Measurements from ENCODE around the gene BCAR1. TPM values are rescaled to one million over a fixed set of nuclear protein-coding genes. Genes with fewer than 3 reads are reported as not detected.

The BCAR1 gene
- total RNA-seq, 4 donors from 2014 or later: 125 to 201 (median 154) TPM

- Histone ChIP-seq H3K4me1 (peaks cover 0 to 13% (median 3%) of the 10 kb centered on the region in 4 donors), H3K9me3 (no peaks in the 10 kb centered on the region), H3K27me3 (peaks cover 26% of the 10 kb centered on the region), H3K27ac (no peak overlapping the region), H3K36me3 (no peaks in the 10 kb centered on the region), H3K4me3 (no peak overlapping the region)
- intact Hi-C loops (cut with DNase I; ENCODE audit: low total_unique reads): no loop called here
- 17 to 28% methylated on average over 2 to 18 of the region's 18 CpGs for WGBS, 2 donors (ENCODE audit: low coverage in 1 of 2)
- no peak for DNase-seq
- TF ChIP-seq POLR2AphosphoS5 (IDR thresholded peaks at IDR 0.05) (no peak), EP300 (IDR thresholded peaks at IDR 0.05; ENCODE audit: low read depth) (no peak), POLR2A (IDR thresholded peaks at IDR 0.05) (no peak), CTCF (IDR thresholded peaks at IDR 0.05) (no peak)
- in situ Hi-C loops (cut with MboI; ENCODE audit: low pct_ligation_motif_present in 1 of 4, low pct_unique_long_range_greater_than_20kb in 1 of 4, low sequenced_read_pairs in 3 of 4): loop anchor here in 2 of 4 donors (25.0 kb wide), 1 partner anchor 564 kb away; no protein-coding TSS in a partner anchor
These were observed 53.3 kb downstream of the BCAR1 start for GRCh38 chr16:75198135-75198600.

DNA sequence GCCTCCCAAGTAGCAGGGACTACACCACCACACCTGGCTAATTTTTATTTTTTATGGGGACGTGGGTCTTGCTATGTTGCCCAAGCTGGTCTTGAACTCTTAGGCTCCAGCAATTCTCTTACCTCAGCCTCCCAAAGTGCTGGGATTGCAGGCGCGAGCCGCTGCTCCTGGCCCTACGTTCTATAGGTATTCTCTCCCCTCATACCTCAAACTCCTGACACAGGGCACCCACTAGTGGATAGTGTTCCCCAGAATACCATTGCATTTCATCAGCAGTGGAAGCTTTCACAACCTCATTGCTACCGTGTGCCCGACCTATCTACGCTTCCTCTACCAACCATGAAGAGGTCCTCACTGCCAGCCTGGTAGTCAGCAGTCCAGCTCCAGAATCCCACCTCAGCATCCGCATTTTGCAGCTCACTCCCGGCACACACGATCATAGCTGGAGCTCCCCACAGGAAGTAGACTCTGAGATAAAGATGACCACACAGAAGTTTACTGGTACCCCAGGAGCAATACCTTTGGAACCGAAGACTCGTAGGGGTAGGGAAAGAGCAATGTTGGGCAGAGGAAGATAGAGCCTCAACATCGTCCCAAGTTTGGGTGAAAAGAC is 53.8 kb downstream of the BCAR1 start:
- Histone ChIP-seq H3K9me3 (no peaks in the 10 kb centered on the region), H3K36me3 (no peaks in the 10 kb centered on the region), H3K27ac (no peak overlapping the region), H3K27me3 (peaks cover 26% of the 10 kb centered on the region), H3K4me1 (peaks cover 0 to 13% (median 3%) of the 10 kb centered on the region in 4 donors), H3K4me3 (no peak overlapping the region)
- TF ChIP-seq EP300 (IDR thresholded peaks at IDR 0.05; ENCODE audit: low read depth): no peak
- no peak for TF ChIP-seq POLR2A (IDR thresholded peaks at IDR 0.05)
- TF ChIP-seq POLR2AphosphoS5 (IDR thresholded peaks at IDR 0.05): no peak
- no peak for TF ChIP-seq CTCF (IDR thresholded peaks at IDR 0.05)
- DNase-seq: no peak
- WGBS, 2 donors (ENCODE audit: low coverage in 1 of 2): 67 to 70% methylated on average over 2 to 14 of the region's 14 CpGs
- in situ Hi-C loops (cut with MboI; ENCODE audit: low pct_ligation_motif_present in 1 of 4, low pct_unique_long_range_greater_than_20kb in 1 of 4, low sequenced_read_pairs in 3 of 4) (loop anchor here in 2 of 4 donors (25.0 kb wide), 1 partner anchor 565 kb away; no protein-coding TSS in a partner anchor), intact Hi-C loops (cut with DNase I; ENCODE audit: low total_unique reads) (no loop called here)

GRCh38 chr16:75196836-75197235 is 54.6 kb downstream of the BCAR1 start:
- H3K4me1 ChIP-seq: peaks cover 0 to 13% (median 3%) of the 10 kb centered on the region in 4 donors
- TF ChIP-seq EP300 (IDR thresholded peaks at IDR 0.05; ENCODE audit: low read depth): no peak
- H3K27ac ChIP-seq: no peak overlapping the region
- intact Hi-C loops (cut with DNase I; ENCODE audit: low total_unique reads) (no loop called here), in situ Hi-C loops (cut with MboI; ENCODE audit: low pct_ligation_motif_present in 1 of 4, low pct_unique_long_range_greater_than_20kb in 1 of 4, low sequenced_read_pairs in 3 of 4) (loop anchor here in 2 of 4 donors (25.0 kb wide), 1 partner anchor 565 kb away; no protein-coding TSS in a partner anchor)
- WGBS, 2 donors (ENCODE audit: low coverage in 1 of 2): 71% methylated on average over 9 of the region's 9 CpGs; no CpG with 5 or more reads in 1 of the 2 donors
- no peak overlapping the region for H3K4me3 ChIP-seq
- no peaks in the 10 kb centered on the region for H3K9me3 ChIP-seq
- no peaks in the 10 kb centered on the region for H3K36me3 ChIP-seq
- peaks cover 26% of the 10 kb centered on the region for H3K27me3 ChIP-seq
- no peak for DNase-seq

- intact Hi-C loops (cut with DNase I; ENCODE audit: low total_unique reads): no loop called here
- H3K27me3 ChIP-seq: peaks cover 26% of the 10 kb centered on the region
- no peak for DNase-seq
- in situ Hi-C loops (cut with MboI; ENCODE audit: low pct_ligation_motif_present in 1 of 4, low pct_unique_long_range_greater_than_20kb in 1 of 4, low sequenced_read_pairs in 3 of 4): loop anchor here in 2 of 4 donors (25.0 kb wide), 1 partner anchor 566 kb away; no protein-coding TSS in a partner anchor
- no peak overlapping the region for H3K27ac ChIP-seq
- H3K9me3 ChIP-seq: no peaks in the 10 kb centered on the region
- H3K4me1 ChIP-seq: peaks cover 0 to 11% (median 3%) of the 10 kb centered on the region in 4 donors
- TF ChIP-seq POLR2A (IDR thresholded peaks at IDR 0.05) (no peak), CTCF (IDR thresholded peaks at IDR 0.05) (no peak), POLR2AphosphoS5 (IDR thresholded peaks at IDR 0.05) (no peak), EP300 (IDR thresholded peaks at IDR 0.05; ENCODE audit: low read depth) (no peak)
- H3K36me3 ChIP-seq: no peaks in the 10 kb centered on the region
- no peak overlapping the region for H3K4me3 ChIP-seq
- 71 to 82% methylated on average over 8 to 24 of the region's 24 CpGs for WGBS, 2 donors (ENCODE audit: low coverage in 1 of 2)
These were observed 55.3 kb downstream of the BCAR1 start for GRCh38 chr16:75195811-75196790.

Data from transverse colon (tissue), 4 donors.